ENCODE results near the gene ST3GAL3. TPM values are rescaled to one million over a fixed set of nuclear protein-coding genes. Genes with fewer than 3 reads are reported as not detected.

ST3GAL3 gene
- total RNA-seq, 1 experiment from 2014 or later: 26.0 TPM

GRCh38 chr1:43766086-43766784 is 58.9 kb downstream of the ST3GAL3 start:
- Histone ChIP-seq H3K27me3 (ENCODE audit: control insufficient read depth, insufficient read depth, low read length) (no peaks in the 10 kb centered on the region), H3K36me3 (ENCODE audit: control insufficient read depth, insufficient read depth, low read length) (no peaks in the 10 kb centered on the region), H3K4me1 (ENCODE audit: control insufficient read depth, insufficient read depth, low read length) (peaks cover 16% of the 10 kb centered on the region; the same call in 1 of the 2 replicates), H3K27ac (ENCODE audit: low read length) (no peak overlapping the region), H3K9me3 (ENCODE audit: control insufficient read depth, insufficient read depth, low read depth, low read length) (no peaks in the 10 kb centered on the region), H3K4me3 (ENCODE audit: low read depth in 2 of 2, low read length in 2 of 2) (no peak overlapping the region)
- in situ Hi-C loops (cut with HindIII; ENCODE audit: low pct_unique_long_range_greater_than_20kb, low sequenced_read_pairs) (loop anchor here (25.0 kb wide), 1 partner anchor 171 kb away; the partner anchor contains the start of genes ARTN and IPO13), intact Hi-C loops (cut with micrococcal nuclease; ENCODE audit: unreplicated experiment) (no loop called here)
- DNase-seq (ENCODE audit: low read depth, low spot score): no peak
- ChIA-PET CTCF (interaction anchor here (0.6 to 4.2 kb wide), 3 partner anchors 168 to 184 kb away, joined by 4 to 84 read pairs (median 6); partner anchors contain the start of gene ARTN), POLR2A (no interaction called here)
- TF ChIP-seq SIN3A (IDR thresholded peaks at IDR 0.05; ENCODE audit: borderline replicate concordance, insufficient read depth, low read depth, low read length) (no peak), POLR2AphosphoS5 (IDR thresholded peaks at IDR 0.05; ENCODE audit: low read depth, low read length) (no peak), CTCF (IDR thresholded peaks at IDR 0.05) (no peak), TCF7L2 (IDR thresholded peaks at IDR 0.05; ENCODE audit: low read depth, low read length) (no peak)
- TF ChIP-seq, protein P1, sequence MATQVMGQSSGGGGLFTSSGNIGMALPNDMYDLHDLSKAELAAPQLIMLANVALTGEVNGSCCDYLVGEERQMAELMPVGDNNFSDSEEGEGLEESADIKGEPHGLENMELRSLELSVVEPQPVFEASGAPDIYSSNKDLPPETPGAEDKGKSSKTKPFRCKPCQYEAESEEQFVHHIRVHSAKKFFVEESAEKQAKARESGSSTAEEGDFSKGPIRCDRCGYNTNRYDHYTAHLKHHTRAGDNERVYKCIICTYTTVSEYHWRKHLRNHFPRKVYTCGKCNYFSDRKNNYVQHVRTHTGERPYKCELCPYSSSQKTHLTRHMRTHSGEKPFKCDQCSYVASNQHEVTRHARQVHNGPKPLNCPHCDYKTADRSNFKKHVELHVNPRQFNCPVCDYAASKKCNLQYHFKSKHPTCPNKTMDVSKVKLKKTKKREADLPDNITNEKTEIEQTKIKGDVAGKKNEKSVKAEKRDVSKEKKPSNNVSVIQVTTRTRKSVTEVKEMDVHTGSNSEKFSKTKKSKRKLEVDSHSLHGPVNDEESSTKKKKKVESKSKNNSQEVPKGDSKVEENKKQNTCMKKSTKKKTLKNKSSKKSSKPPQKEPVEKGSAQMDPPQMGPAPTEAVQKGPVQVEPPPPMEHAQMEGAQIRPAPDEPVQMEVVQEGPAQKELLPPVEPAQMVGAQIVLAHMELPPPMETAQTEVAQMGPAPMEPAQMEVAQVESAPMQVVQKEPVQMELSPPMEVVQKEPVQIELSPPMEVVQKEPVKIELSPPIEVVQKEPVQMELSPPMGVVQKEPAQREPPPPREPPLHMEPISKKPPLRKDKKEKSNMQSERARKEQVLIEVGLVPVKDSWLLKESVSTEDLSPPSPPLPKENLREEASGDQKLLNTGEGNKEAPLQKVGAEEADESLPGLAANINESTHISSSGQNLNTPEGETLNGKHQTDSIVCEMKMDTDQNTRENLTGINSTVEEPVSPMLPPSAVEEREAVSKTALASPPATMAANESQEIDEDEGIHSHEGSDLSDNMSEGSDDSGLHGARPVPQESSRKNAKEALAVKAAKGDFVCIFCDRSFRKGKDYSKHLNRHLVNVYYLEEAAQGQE (IDR thresholded peaks at IDR 0.05; ENCODE audit: insufficient read depth in 1 of 2, low read depth in 2 of 2, low read length in 1 of 2): no peak
- BruUV-seq (replicated peaks): no TSS peak
- ATAC-seq: no peak

GRCh38 chr1:43766818-43767525 is 59.6 kb downstream of the ST3GAL3 start:
- BruUV-seq (replicated peaks): no TSS peak
- POLR2A ChIA-PET: no interaction called here
- Histone ChIP-seq H3K27me3 (ENCODE audit: control insufficient read depth, insufficient read depth, low read length) (no peaks in the 10 kb centered on the region), H3K9me3 (ENCODE audit: control insufficient read depth, insufficient read depth, low read depth, low read length) (no peaks in the 10 kb centered on the region), H3K4me1 (ENCODE audit: control insufficient read depth, insufficient read depth, low read length) (peaks cover 16% of the 10 kb centered on the region; the same call in 1 of the 2 replicates), H3K4me3 (ENCODE audit: low read depth in 2 of 2, low read length in 2 of 2) (no peak overlapping the region), H3K27ac (ENCODE audit: low read length) (no peak overlapping the region), H3K36me3 (ENCODE audit: control insufficient read depth, insufficient read depth, low read length) (no peaks in the 10 kb centered on the region)
- in situ Hi-C loops (cut with HindIII; ENCODE audit: low pct_unique_long_range_greater_than_20kb, low sequenced_read_pairs) (loop anchor here (25.0 kb wide), 1 partner anchor 170 kb away; the partner anchor contains the start of genes ARTN and IPO13), intact Hi-C loops (cut with micrococcal nuclease; ENCODE audit: unreplicated experiment) (no loop called here)
- no peak for DNase-seq (ENCODE audit: low read depth, low spot score)
- CTCF ChIA-PET: interaction anchor here (4.2 kb wide), 1 partner anchor 167 kb away, joined by 84 read pairs; the partner anchor contains the start of gene ARTN
- TF ChIP-seq SIN3A (IDR thresholded peaks at IDR 0.05; ENCODE audit: borderline replicate concordance, insufficient read depth, low read depth, low read length) (no peak), POLR2AphosphoS5 (IDR thresholded peaks at IDR 0.05; ENCODE audit: low read depth, low read length) (no peak), TCF7L2 (IDR thresholded peaks at IDR 0.05; ENCODE audit: low read depth, low read length) (no peak), CTCF (IDR thresholded peaks at IDR 0.05) (no peak)
- TF ChIP-seq, protein P1 (IDR thresholded peaks at IDR 0.05; ENCODE audit: insufficient read depth in 1 of 2, low read depth in 2 of 2, low read length in 1 of 2): no peak
- no peak for ATAC-seq
